Measurements from ENCODE around the gene PRKG1.

DNA sequence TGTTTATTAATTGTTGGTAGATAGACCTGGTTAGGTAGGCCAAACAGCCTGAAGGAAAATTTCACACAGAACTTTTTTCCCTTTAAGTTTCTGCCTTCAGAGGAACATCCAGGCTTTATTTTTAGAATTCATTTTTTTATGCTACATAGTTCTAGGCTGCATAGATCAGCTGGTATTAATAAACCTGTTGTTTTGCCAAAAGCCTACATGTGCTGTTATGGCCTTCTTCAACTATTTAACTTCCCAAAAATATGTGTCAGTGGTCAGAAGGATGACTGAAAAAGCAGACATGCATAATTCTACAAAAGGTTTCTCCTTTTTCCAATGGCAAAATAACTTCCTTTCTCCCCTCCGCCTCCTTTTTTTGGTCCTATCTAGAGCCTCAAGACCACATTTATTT lies 936.8 kb downstream of the PRKG1 start:
- TF ChIP-seq, protein P1, sequence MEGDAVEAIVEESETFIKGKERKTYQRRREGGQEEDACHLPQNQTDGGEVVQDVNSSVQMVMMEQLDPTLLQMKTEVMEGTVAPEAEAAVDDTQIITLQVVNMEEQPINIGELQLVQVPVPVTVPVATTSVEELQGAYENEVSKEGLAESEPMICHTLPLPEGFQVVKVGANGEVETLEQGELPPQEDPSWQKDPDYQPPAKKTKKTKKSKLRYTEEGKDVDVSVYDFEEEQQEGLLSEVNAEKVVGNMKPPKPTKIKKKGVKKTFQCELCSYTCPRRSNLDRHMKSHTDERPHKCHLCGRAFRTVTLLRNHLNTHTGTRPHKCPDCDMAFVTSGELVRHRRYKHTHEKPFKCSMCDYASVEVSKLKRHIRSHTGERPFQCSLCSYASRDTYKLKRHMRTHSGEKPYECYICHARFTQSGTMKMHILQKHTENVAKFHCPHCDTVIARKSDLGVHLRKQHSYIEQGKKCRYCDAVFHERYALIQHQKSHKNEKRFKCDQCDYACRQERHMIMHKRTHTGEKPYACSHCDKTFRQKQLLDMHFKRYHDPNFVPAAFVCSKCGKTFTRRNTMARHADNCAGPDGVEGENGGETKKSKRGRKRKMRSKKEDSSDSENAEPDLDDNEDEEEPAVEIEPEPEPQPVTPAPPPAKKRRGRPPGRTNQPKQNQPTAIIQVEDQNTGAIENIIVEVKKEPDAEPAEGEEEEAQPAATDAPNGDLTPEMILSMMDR (conservative IDR thresholded peaks at IDR 0.05 in 1 of 2, IDR thresholded peaks at IDR 0.05 in 1 of 2; ENCODE audit: extremely low read depth in 1 of 2, insufficient read depth in 1 of 2, low read depth in 1 of 2, low read length in 2 of 2): no peak
- no peak for TF ChIP-seq EZH2 (IDR thresholded peaks at IDR 0.05; ENCODE audit: borderline replicate concordance, low read length)
